A673 (cell line): Measurements from ENCODE around the gene BRSK2. TPM values are rescaled to one million over a fixed set of nuclear protein-coding genes. Genes with fewer than 3 reads are reported as not detected.

Source experiments
- BruUV-seq: library from RNA; stranded (reverse); fragments of 400-500 nt; replicated peaks from 2 replicates; lab custom pipeline; 2021; lab: Mats Ljungman, UMichigan
- CTCF ChIA-PET: fragments of 300-600 bp; sonication (Branson Sonifier 250); formaldehyde crosslinking; loops from one replicate; lab custom pipeline; 2022; ENCODE audit warnings: antibody characterized with exemption; lab: Charles Lee
- POLR2A ChIA-PET: fragments of 300-600 bp; sonication (Branson Sonifier 250); formaldehyde crosslinking; loops from one replicate; lab custom pipeline; 2022; ENCODE audit warnings: antibody characterized with exemption; ENCODE audit not compliant: low non-redundant PET; lab: Charles Lee
- DNase-seq: peaks from one replicate; pipeline ENCODE4 v3.0.0-alpha.2; 2015; ENCODE audit warnings: low spot score
- H3K27ac ChIP-seq: fragments of 200-600 bp; sonication (generic); 2 replicates; pipeline ENCODE4 v1.5.1; 2016; ENCODE audit warnings: mixed run types, low read depth, mild to moderate bottlenecking, mixed read lengths, antibody characterized with exemption, low read length; ENCODE audit not compliant: poor library complexity, severe bottlenecking
- H3K27me3 ChIP-seq: fragments of 200-600 bp; sonication (generic); replicated peaks from 2 replicates; pipeline ENCODE4 v1.6.1; 2017; ENCODE audit warnings: mixed run types, low read depth, mild to moderate bottlenecking, mixed read lengths, antibody characterized with exemption, low read length; ENCODE audit not compliant: insufficient read depth, poor library complexity
- H3K36me3 ChIP-seq: fragments of 200-600 bp; sonication (generic); 2 replicates; pipeline ENCODE4 v1.6.1; 2016; ENCODE audit warnings: mixed run types, mild to moderate bottlenecking, mixed read lengths, antibody characterized with exemption, low read length; ENCODE audit not compliant: insufficient read depth, poor library complexity, severe bottlenecking
- H3K4me1 ChIP-seq: fragments of 200-600 bp; sonication (generic); 2 replicates; pipeline ENCODE4 v1.6.1; 2017; ENCODE audit warnings: mixed run types, mild to moderate bottlenecking, mixed read lengths, antibody characterized with exemption, low read length; ENCODE audit not compliant: insufficient read depth, poor library complexity, severe bottlenecking
- H3K4me3 ChIP-seq: fragments of 200-600 bp; sonication (generic); 2 replicates; pipeline ENCODE4 v1.5.1; 2016; ENCODE audit warnings: low read depth, mixed run types, mild to moderate bottlenecking, mixed read lengths, low read length; ENCODE audit not compliant: poor library complexity, severe bottlenecking
- H3K9me3 ChIP-seq: fragments of 200-600 bp; sonication (generic); 2 replicates; pipeline ENCODE4 v1.6.1; 2016; ENCODE audit warnings: mixed run types, low read depth, mild to moderate bottlenecking, mixed read lengths, antibody characterized with exemption, low read length; ENCODE audit not compliant: poor library complexity, severe bottlenecking
- CTCF ChIP-seq: fragments of 300-800, 200-600 bp; sonication (generic); conservative IDR thresholded peaks from 2 replicates; pipeline ENCODE4 v1.5.1; 2017; ENCODE audit warnings: low read depth, mild to moderate bottlenecking, antibody characterized with exemption, low read length, moderate library complexity, mixed read lengths
- EZH2 ChIP-seq: fragments of 200-600 bp; sonication (generic); IDR thresholded peaks from 2 replicates; pipeline ENCODE4 v1.6.1; 2017; ENCODE audit warnings: borderline replicate concordance, low read depth, mild to moderate bottlenecking, mixed read lengths, antibody characterized with exemption, low read length; ENCODE audit not compliant: poor library complexity, severe bottlenecking
- intact Hi-C: fragments of 100-400 bp; cut with micrococcal nuclease; formaldehyde crosslinking; loops from one replicate; pipeline ENCODE4 v1.10.0; 2022; ENCODE audit not compliant: unreplicated experiment
- total RNA-seq: library from RNA; stranded (reverse); gene quantifications from 2 replicates; pipeline ENCODE4 v1.2.3, GENCODE V29; 2021

Gene BRSK2
- total RNA-seq, 1 experiment from 2014 or later = 2.2 TPM

- no TSS peak for BruUV-seq
- intact Hi-C loops = no loop called here
- no peak for DNase-seq
- no peak overlapping the region for H3K27ac ChIP-seq
- no peak overlapping the region for H3K4me3 ChIP-seq
- no peaks in the 10 kb centered on the region for H3K36me3 ChIP-seq
- H3K9me3 ChIP-seq = no peaks in the 10 kb centered on the region
- POLR2A ChIA-PET = no interaction called here
- CTCF ChIA-PET = no interaction called here
- H3K4me1 ChIP-seq = peaks cover 7% of the 10 kb centered on the region
- H3K27me3 ChIP-seq = no peaks in the 10 kb centered on the region
- no peak for TF ChIP-seq EZH2
- TF ChIP-seq CTCF = no peak
These were observed 113.4 kb downstream of the BRSK2 start for GRCh38 chr11:1502954-1503707.

DNA sequence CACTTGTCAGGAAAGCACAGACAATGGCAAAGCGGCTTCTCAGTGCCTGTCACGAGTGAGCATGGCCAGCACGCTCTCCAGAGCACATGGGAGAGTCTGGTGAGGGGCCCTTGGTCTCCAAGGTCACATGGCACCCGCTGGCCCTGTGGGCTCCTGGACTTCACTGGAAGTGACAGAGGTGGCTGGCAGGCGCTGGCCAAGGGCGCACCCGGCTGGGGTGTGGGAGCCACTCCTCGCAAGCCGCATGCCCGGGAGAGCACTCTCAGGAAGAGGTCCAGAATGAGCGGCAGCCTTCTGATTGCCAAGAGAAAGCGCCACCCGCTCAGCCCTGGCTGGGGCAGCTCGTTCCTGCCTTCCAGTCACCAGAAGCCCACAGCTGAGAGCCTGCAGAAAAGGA lies 114.0 kb downstream of the BRSK2 start:
- Histone ChIP-seq H3K27me3 (no peaks in the 10 kb centered on the region), H3K9me3 (no peaks in the 10 kb centered on the region), H3K36me3 (no peaks in the 10 kb centered on the region), H3K4me1 (peaks cover 7% of the 10 kb centered on the region), H3K27ac (no peak overlapping the region), H3K4me3 (no peak overlapping the region)
- CTCF ChIA-PET = no interaction called here
- DNase-seq = no peak
- no TSS peak for BruUV-seq
- no peak for TF ChIP-seq EZH2
- no peak for TF ChIP-seq CTCF
- POLR2A ChIA-PET = no interaction called here
- intact Hi-C loops = no loop called here

DNA sequence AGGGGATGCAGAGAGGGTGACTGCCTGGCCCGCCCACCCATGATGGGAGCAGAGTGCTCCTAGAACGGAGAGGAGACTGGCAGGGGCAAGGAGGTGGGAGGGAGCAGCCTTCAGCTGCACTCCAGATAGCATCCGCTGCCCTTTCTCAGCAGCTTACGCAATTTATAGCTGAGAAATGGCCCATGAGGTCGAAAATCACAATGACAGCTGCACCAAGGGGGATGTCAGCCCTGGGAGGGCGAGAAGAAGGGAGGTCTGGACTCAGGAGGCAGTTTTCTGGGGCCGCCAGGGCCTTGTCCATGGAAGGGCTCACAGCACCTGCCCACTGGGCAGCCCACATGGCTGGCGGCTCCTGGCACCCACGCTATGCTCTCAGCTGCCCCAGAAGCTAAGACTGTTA lies 114.4 kb downstream of the BRSK2 start:
- no peak for DNase-seq
- ChIA-PET CTCF (no interaction called here), POLR2A (no interaction called here)
- no TSS peak for BruUV-seq
- H3K36me3 ChIP-seq = no peaks in the 10 kb centered on the region
- H3K4me3 ChIP-seq = no peak overlapping the region
- intact Hi-C loops = no loop called here
- H3K27ac ChIP-seq = no peak overlapping the region
- H3K4me1 ChIP-seq = peaks cover 7% of the 10 kb centered on the region
- H3K27me3 ChIP-seq = no peaks in the 10 kb centered on the region
- no peaks in the 10 kb centered on the region for H3K9me3 ChIP-seq
- TF ChIP-seq CTCF (no peak), EZH2 (no peak)
